GM23248 (cell line): ENCODE results near the gene RACK1. TPM values are rescaled to one million over a fixed set of nuclear protein-coding genes. Genes with fewer than 3 reads are reported as not detected.
"Not testable (repeated sequence)": the region's sequence is repeated elsewhere in the genome, so short reads cannot be mapped to it uniquely, and the experiment has no call there.

Experiments
- DNase-seq: peaks from one replicate; pipeline ENCODE4 v3.0.0-alpha.2; 2015
- H2AFZ ChIP-seq: fragments of 200-600 bp; sonication (generic); 2 replicates; pipeline ENCODE4 v1.6.1; 2016; ENCODE audit warnings: antibody characterized with exemption
- H3F3A ChIP-seq: fragments of 200-600 bp; sonication (generic); 2 replicates; pipeline ENCODE4 v1.6.1; 2016; ENCODE audit warnings: mild to moderate bottlenecking, antibody characterized with exemption, mixed run types; ENCODE audit not compliant: insufficient read depth
- H3K27ac ChIP-seq: fragments of 200-600 bp; sonication (generic); 2 replicates; pipeline ENCODE4 v1.5.1; 2016; ENCODE audit warnings: mild to moderate bottlenecking
- H3K27me3 ChIP-seq: fragments of 200-600 bp; sonication (generic); replicated peaks from 2 replicates; pipeline ENCODE4 v1.6.1; 2016; ENCODE audit warnings: mild to moderate bottlenecking; ENCODE audit not compliant: insufficient read depth
- H3K36me3 ChIP-seq: fragments of 200-600 bp; sonication (generic); 2 replicates; pipeline ENCODE4 v1.6.1; 2016; ENCODE audit warnings: low read depth, mild to moderate bottlenecking
- H3K4me1 ChIP-seq: fragments of 200-600 bp; sonication (generic); 2 replicates; pipeline ENCODE4 v1.6.1; 2016; ENCODE audit warnings: mild to moderate bottlenecking; ENCODE audit not compliant: insufficient read depth
- H3K4me2 ChIP-seq: fragments of 200-600 bp; sonication (generic); one replicate; pipeline ENCODE4 v1.6.1; 2016; ENCODE audit warnings: mild to moderate bottlenecking; ENCODE audit not compliant: unreplicated experiment
- H3K4me3 ChIP-seq: fragments of 200-600 bp; sonication (generic); 2 replicates; pipeline ENCODE4 v1.5.1; 2016; ENCODE audit warnings: mild to moderate bottlenecking
- H3K79me2 ChIP-seq: fragments of 200-600 bp; sonication (generic); 2 replicates; pipeline ENCODE4 v1.6.1; 2016; ENCODE audit warnings: mild to moderate bottlenecking; ENCODE audit not compliant: insufficient read depth
- H3K9ac ChIP-seq: fragments of 200-600 bp; sonication (generic); 2 replicates; pipeline ENCODE4 v1.6.1; 2016; ENCODE audit warnings: mild to moderate bottlenecking
- H3K9me2 ChIP-seq: fragments of 200-600 bp; sonication (generic); 2 replicates; pipeline ENCODE4 v1.6.1; 2016; ENCODE audit warnings: mixed run types, mild to moderate bottlenecking, moderate library complexity; ENCODE audit not compliant: insufficient read depth
- H3K9me3 ChIP-seq: fragments of 200-600 bp; sonication (generic); one replicate; pipeline ENCODE4 v1.6.1; 2017; ENCODE audit warnings: low read depth
- H4K20me1 ChIP-seq: fragments of 200-600 bp; sonication (generic); 2 replicates; pipeline ENCODE4 v1.6.0; 2016; ENCODE audit not compliant: insufficient read depth
- EZH2 ChIP-seq: fragments of 200-600 bp; sonication (generic); IDR thresholded peaks from 2 replicates; pipeline ENCODE4 v1.6.1; 2018; ENCODE audit warnings: antibody characterized with exemption, mild to moderate bottlenecking; ENCODE audit not compliant: insufficient read depth, poor library complexity, severe bottlenecking
- EZH2phosphoT487 ChIP-seq: fragments of 200-600 bp; sonication (generic); IDR thresholded peaks from 2 replicates; pipeline ENCODE4 v1.6.1; 2018; ENCODE audit warnings: antibody characterized with exemption, moderate library complexity, mild to moderate bottlenecking, low read depth; ENCODE audit not compliant: insufficient read depth
- WGBS, 2 experiments: methylation state at CpG; one replicate each; pipeline ENCODE4 v1.1.6; 2015 to 2017; ENCODE audit warnings: low lambda C conversion rate in 2 of 2, low coverage in 1 of 2; ENCODE audit errors: missing lambda C conversion rate in 2 of 2; 5-methylcytosine and 5-hydroxymethylcytosine counted together
- in situ Hi-C: fragments of 300-500 bp; cut with MboI; formaldehyde crosslinking; loops from 2 replicates; pipeline ENCODE4 v1.15.0; 2020
- polyA plus RNA-seq: library from polyadenylated mRNA; unstranded; fragments of >200 nt; fragmentation: Nextera tagmentation; extraction: Ambion mirVana; gene quantifications from 2 replicates; pipeline ENCODE4 v1.2.1, GENCODE V29; 2016
- total RNA-seq: library from RNA; depleted of rRNA; stranded (reverse); fragments of >200 nt; shearing (Covaris generic); gene quantifications from 2 replicates; pipeline ENCODE4 v1.2.3, GENCODE V29; 2014

RACK1 gene
- total and polyA plus RNA-seq, 2 experiments from 2014 or later, result 837 to 3,224 TPM

- H3K4me3 ChIP-seq, result no peak overlapping the region
- WGBS, 2 experiments, result 79 to 84% methylated on average over 13 of the region's 13 CpGs
- no peaks in the 10 kb centered on the region for H3K9me2 ChIP-seq
- no peak overlapping the region for H3K9ac ChIP-seq
- no peaks in the 10 kb centered on the region for H3K79me2 ChIP-seq
- in situ Hi-C loops, result no loop called here
- H3K36me3 ChIP-seq, result no peaks in the 10 kb centered on the region
- no peak overlapping the region for H3K4me2 ChIP-seq
- H2AFZ ChIP-seq, result no peak overlapping the region
- DNase-seq, result no peak
- H3K27ac ChIP-seq, result no peak overlapping the region
- no peak for TF ChIP-seq EZH2
- no peak for TF ChIP-seq EZH2phosphoT487
- no peaks in the 10 kb centered on the region for H3K4me1 ChIP-seq
- no peaks in the 10 kb centered on the region for H3K9me3 ChIP-seq
- H3F3A ChIP-seq, result no peaks in the 10 kb centered on the region
- no peaks in the 10 kb centered on the region for H4K20me1 ChIP-seq
- no peaks in the 10 kb centered on the region for H3K27me3 ChIP-seq
Measured at GRCh38 chr5:181283347-181283746, 39.6 kb upstream of the RACK1 start.

GRCh38 chr5:181282874-181283273, 39.2 kb upstream of the RACK1 start:
- no peaks in the 10 kb centered on the region for H4K20me1 ChIP-seq
- no peaks in the 10 kb centered on the region for H3K36me3 ChIP-seq
- H3K9me3 ChIP-seq, result no peaks in the 10 kb centered on the region
- TF ChIP-seq EZH2phosphoT487 (no peak), EZH2 (no peak)
- DNase-seq, result no peak
- no peaks in the 10 kb centered on the region for H3K9me2 ChIP-seq
- H3K79me2 ChIP-seq, result no peaks in the 10 kb centered on the region
- no peak overlapping the region for H3K4me2 ChIP-seq
- no peaks in the 10 kb centered on the region for H3K27me3 ChIP-seq
- H3F3A ChIP-seq, result no peaks in the 10 kb centered on the region
- H2AFZ ChIP-seq, result no peak overlapping the region
- 74% methylated on average over 7 of the region's 7 CpGs; no CpG with 5 or more reads in 1 of the 2 experiments for WGBS, 2 experiments
- no peaks in the 10 kb centered on the region for H3K4me1 ChIP-seq
- in situ Hi-C loops, result no loop called here
- H3K27ac ChIP-seq, result no peak overlapping the region
- H3K9ac ChIP-seq, result no peak overlapping the region
- H3K4me3 ChIP-seq, result no peak overlapping the region

GRCh38 chr5:181282415-181282814, 38.7 kb upstream of the RACK1 start:
- H3F3A ChIP-seq, H3K4me3 ChIP-seq, H3K4me2 ChIP-seq, H3K79me2 ChIP-seq, H3K36me3 ChIP-seq, H4K20me1 ChIP-seq, H3K27ac ChIP-seq, in situ Hi-C loops, DNase-seq, H3K27me3 ChIP-seq, H3K9me2 ChIP-seq, H2AFZ ChIP-seq, H3K9me3 ChIP-seq, H3K9ac ChIP-seq, H3K4me1 ChIP-seq: not testable (repeated sequence)
- 76 to 78% methylated on average over 6 to 16 of the region's 16 CpGs for WGBS, 2 experiments

GRCh38 chr5:181281984-181282316, 38.2 kb upstream of the RACK1 start:
- in situ Hi-C loops, result no loop called here
- no peak overlapping the region for H3K9ac ChIP-seq
- no peaks in the 10 kb centered on the region for H3K79me2 ChIP-seq
- no peaks in the 10 kb centered on the region for H3K27me3 ChIP-seq
- no peak overlapping the region for H3K27ac ChIP-seq
- 84% methylated on average over 17 to 18 of the region's 18 CpGs for WGBS, 2 experiments
- no peak for DNase-seq
- no peaks in the 10 kb centered on the region for H3K9me3 ChIP-seq
- no peak overlapping the region for H3K4me3 ChIP-seq
- H3K4me2 ChIP-seq, result no peak overlapping the region
- TF ChIP-seq EZH2phosphoT487, result no peak
- no peak for TF ChIP-seq EZH2
- no peaks in the 10 kb centered on the region for H3K36me3 ChIP-seq
- H2AFZ ChIP-seq, result no peak overlapping the region
- H3K4me1 ChIP-seq, result no peaks in the 10 kb centered on the region
- H3K9me2 ChIP-seq, result no peaks in the 10 kb centered on the region
- H3F3A ChIP-seq, result no peaks in the 10 kb centered on the region
- no peaks in the 10 kb centered on the region for H4K20me1 ChIP-seq
